Measurements from ENCODE around the gene TMEM128.
A peak's percentile ranks its signal among the peaks of the same experiment; 100 is the strongest.

The TMEM128 gene

GRCh38 chr4:4289941-4290850, 42.2 kb upstream of the TMEM128 start, which contains the start of the genes LYAR and ZBTB49:
TSS of gene LYAR (minus strand) at chr4:4290154. CDS start at chr4:4283742, 6,412 bp downstream.
TSS of gene ZBTB49 (plus strand) at chr4:4290251. CDS start at chr4:4299946, 9,695 bp downstream.
- H3K9me3 ChIP-seq (ENCODE audit: control insufficient read depth, insufficient read depth, low read length), result no peaks in the 10 kb centered on the region
- no peaks in the 10 kb centered on the region for H3K27me3 ChIP-seq (ENCODE audit: control insufficient read depth, low read length)
- peaks cover 89% of the 10 kb centered on the region for H3K79me2 ChIP-seq (ENCODE audit: control insufficient read depth, low read length)
- H4K20me1 ChIP-seq (ENCODE audit: control insufficient read depth, insufficient read depth, low read depth, low read length), result peaks cover 5% of the 10 kb centered on the region; the same call in 1 of the 2 replicates
- TF ChIP-seq CTCF (IDR thresholded peaks at IDR 0.05; ENCODE audit: low read depth, low read length, poor library complexity, severe bottlenecking) (no peak), EZH2phosphoT487 (IDR thresholded peaks at IDR 0.05; ENCODE audit: borderline replicate concordance, low read length) (no peak)
- H3K4me2 ChIP-seq (ENCODE audit: low read length), result peak within 1 kb of the TSS; percentile 89
- H3K4me3 ChIP-seq (ENCODE audit: low read length), result peak within 1 kb of the TSS; percentile 83
- peaks cover 26% of the 10 kb centered on the region for H3K4me1 ChIP-seq (ENCODE audit: control insufficient read depth, low read length)
- no peaks in the 10 kb centered on the region for H3K9me2 ChIP-seq (replicated peaks; ENCODE audit: control insufficient read depth, low read length)
- H3K36me3 ChIP-seq (ENCODE audit: control insufficient read depth, low read length), result peaks cover 31% of the 10 kb centered on the region
- peak within 1 kb of the TSS; percentile 27 for H3K27ac ChIP-seq (ENCODE audit: low read depth, low read length)
- H3F3A ChIP-seq (ENCODE audit: control insufficient read depth, insufficient read depth), result no peaks in the 10 kb centered on the region

- Histone ChIP-seq H4K20me1 (ENCODE audit: control insufficient read depth, insufficient read depth, low read depth, low read length) (peaks cover 5% of the 10 kb centered on the region; the same call in 1 of the 2 replicates), H3K27ac (ENCODE audit: low read depth, low read length) (peak overlapping the region; percentile 27), H3K27me3 (ENCODE audit: control insufficient read depth, low read length) (no peaks in the 10 kb centered on the region), H3K9me2 (replicated peaks; ENCODE audit: control insufficient read depth, low read length) (no peaks in the 10 kb centered on the region), H3F3A (ENCODE audit: control insufficient read depth, insufficient read depth) (no peaks in the 10 kb centered on the region), H3K4me1 (ENCODE audit: control insufficient read depth, low read length) (peaks cover 26% of the 10 kb centered on the region), H3K4me2 (ENCODE audit: low read length) (peak overlapping the region; percentile 89), H3K36me3 (ENCODE audit: control insufficient read depth, low read length) (peaks cover 37% of the 10 kb centered on the region), H3K4me3 (ENCODE audit: low read length) (peak overlapping the region; percentile 83), H3K9me3 (ENCODE audit: control insufficient read depth, insufficient read depth, low read length) (no peaks in the 10 kb centered on the region), H3K79me2 (ENCODE audit: control insufficient read depth, low read length) (peaks cover 90% of the 10 kb centered on the region)
- no peak for TF ChIP-seq CTCF (IDR thresholded peaks at IDR 0.05; ENCODE audit: low read depth, low read length, poor library complexity, severe bottlenecking)
- no peak for TF ChIP-seq EZH2phosphoT487 (IDR thresholded peaks at IDR 0.05; ENCODE audit: borderline replicate concordance, low read length)
Measured at GRCh38 chr4:4289597-4289940, 41.5 kb upstream of the TMEM128 start.

GRCh38 chr4:4289055-4289454, 41.0 kb upstream of the TMEM128 start:
- Histone ChIP-seq H3F3A (ENCODE audit: control insufficient read depth, insufficient read depth) (no peaks in the 10 kb centered on the region), H3K4me3 (ENCODE audit: low read length) (peak overlapping the region; percentile 83), H3K9me3 (ENCODE audit: control insufficient read depth, insufficient read depth, low read length) (no peaks in the 10 kb centered on the region), H4K20me1 (ENCODE audit: control insufficient read depth, insufficient read depth, low read depth, low read length) (peaks cover 5% of the 10 kb centered on the region; the same call in 1 of the 2 replicates), H3K79me2 (ENCODE audit: control insufficient read depth, low read length) (peaks cover 91% of the 10 kb centered on the region), H3K27ac (ENCODE audit: low read depth, low read length) (peak overlapping the region; percentile 27; the same call in 1 of the 2 replicates), H3K36me3 (ENCODE audit: control insufficient read depth, low read length) (peaks cover 42% of the 10 kb centered on the region), H3K27me3 (ENCODE audit: control insufficient read depth, low read length) (no peaks in the 10 kb centered on the region), H3K4me1 (ENCODE audit: control insufficient read depth, low read length) (peaks cover 26% of the 10 kb centered on the region), H3K4me2 (ENCODE audit: low read length) (peak overlapping the region; percentile 89), H3K9me2 (replicated peaks; ENCODE audit: control insufficient read depth, low read length) (no peaks in the 10 kb centered on the region)
- TF ChIP-seq CTCF (IDR thresholded peaks at IDR 0.05; ENCODE audit: low read depth, low read length, poor library complexity, severe bottlenecking), result no peak
- TF ChIP-seq EZH2phosphoT487 (IDR thresholded peaks at IDR 0.05; ENCODE audit: borderline replicate concordance, low read length), result no peak
